Esophagus muscularis mucosa (tissue), 4 donors: Measurements from ENCODE around the gene APP. TPM values are rescaled to one million over a fixed set of nuclear protein-coding genes. Genes with fewer than 3 reads are reported as not detected.

Source experiments
- DNase-seq: peaks from one replicate; pipeline ENCODE4 v3.0.0-alpha.2; 2017; ENCODE audit errors: extremely low spot score
- H3K27ac ChIP-seq, 4 donors: fragments of 200-600 bp; sonication (generic); replicated peaks in 1 of 4; 1 replicate in 3 of 4; 2 replicates in 1 of 4; pipeline ENCODE4 v1.5.1; 2016 to 2019; ENCODE audit warnings: mild to moderate bottlenecking in 1 of 4
- H3K27me3 ChIP-seq, 4 donors: fragments of 200-600 bp; sonication (generic); one replicate each; pipeline versions ENCODE4 v1.5.1 to v1.6.0; 2016 to 2019
- H3K36me3 ChIP-seq, 4 donors: fragments of 200-600 bp; sonication (generic); one replicate each; pipeline ENCODE4 v1.5.1; 2016 to 2019
- H3K4me1 ChIP-seq, 4 donors: fragments of 200-600 bp; sonication (generic); one replicate each; pipeline ENCODE4 v1.5.1; 2016 to 2019
- H3K4me3 ChIP-seq, 4 donors: fragments of 200-600 bp; sonication (generic); 1 replicate in 2 of 4; 2 replicates in 2 of 4; pipeline ENCODE4 v1.5.1; 2016 to 2019; ENCODE audit warnings: mild to moderate bottlenecking in 4 of 4, moderate library complexity in 1 of 4
- H3K9me3 ChIP-seq, 4 donors: fragments of 200-600 bp; sonication (generic); 1 replicate in 3 of 4; 2 replicates in 1 of 4; pipeline ENCODE4 v1.5.1; 2016 to 2019
- EP300 ChIP-seq: sonication (generic); formaldehyde crosslinking; IDR thresholded peaks from one replicate; pipeline ENCODE4 v1.6.1; 2017; ENCODE audit warnings: antibody characterized with exemption
- POLR2A ChIP-seq: fragments of 450-650 bp; IDR thresholded peaks from one replicate; pipeline ENCODE4 v1.6.1; 2017; ENCODE audit warnings: antibody characterized with exemption, moderate library complexity, mild to moderate bottlenecking, low read depth
- POLR2AphosphoS5 ChIP-seq, 2 donors: sonication (generic); formaldehyde crosslinking; IDR thresholded peaks; one replicate each; pipeline ENCODE4 v1.6.1; 2017; ENCODE audit warnings: antibody characterized with exemption in 2 of 2
- WGBS: methylation state at CpG from one replicate; pipeline ENCODE4 v1.1.5; 2018; 5-methylcytosine and 5-hydroxymethylcytosine counted together
- intact Hi-C: fragments of 100-400 bp; cut with DNase I; formaldehyde crosslinking; loops from one replicate; pipeline ENCODE4 v1.15.1; 2023
- total RNA-seq, 4 donors: library from RNA; depleted of rRNA; stranded (reverse); fragments of >200 nt; gene quantifications; one replicate each; pipeline versions ENCODE4 v1.1.0 to v1.2.1, GENCODE V29; 2016
- TF ChIP-seq, protein P1 (sequence below), 3 experiments: fragments of 200-600 bp in 2 of 3; fragments of 450-650 bp in 1 of 3; sonication (generic) in 2 of 3; IDR thresholded peaks; one replicate each; pipeline ENCODE4 v1.5.1; 2017 to 2019; ENCODE audit warnings: antibody characterized with exemption in 3 of 3, mild to moderate bottlenecking in 2 of 3, moderate library complexity in 1 of 3

Gene APP
- total RNA-seq, 4 donors from 2014 or later: 459 to 790 (median 624) TPM

DNA sequence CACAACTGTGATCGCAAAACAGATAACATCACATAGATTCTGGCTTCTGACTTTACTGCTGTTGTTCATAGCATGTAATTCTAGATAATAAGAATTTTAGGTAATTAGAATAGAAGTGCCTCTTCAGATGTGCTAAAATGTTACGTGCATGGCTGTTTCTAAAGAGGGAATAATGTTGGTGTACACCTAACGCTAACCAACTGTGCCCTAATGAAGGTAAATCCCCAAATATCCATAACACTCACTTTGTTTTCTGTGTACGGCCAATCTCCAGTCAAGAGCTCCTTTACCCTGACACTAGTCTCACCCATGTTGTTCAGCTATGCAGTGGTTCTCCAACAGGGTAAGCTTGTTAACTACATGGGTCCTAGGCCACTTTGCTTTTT lies 44.4 kb downstream of the APP start:
- Histone ChIP-seq H3K27ac (peak overlapping the region in 3 of 4 donors; percentile 5 to 70 (median 6)), H3K4me3 (no peak overlapping the region), H3K36me3 (no peaks in the 10 kb centered on the region), H3K9me3 (no peaks in the 10 kb centered on the region), H3K27me3 (no peaks in the 10 kb centered on the region), H3K4me1 (peaks cover 58 to 82% (median 81%) of the 10 kb centered on the region in 4 donors)
- TF ChIP-seq POLR2A (no peak), EP300 (no peak), POLR2AphosphoS5 (IDR thresholded peaks at IDR 0.05) (no peak)
- TF ChIP-seq, protein P1, sequence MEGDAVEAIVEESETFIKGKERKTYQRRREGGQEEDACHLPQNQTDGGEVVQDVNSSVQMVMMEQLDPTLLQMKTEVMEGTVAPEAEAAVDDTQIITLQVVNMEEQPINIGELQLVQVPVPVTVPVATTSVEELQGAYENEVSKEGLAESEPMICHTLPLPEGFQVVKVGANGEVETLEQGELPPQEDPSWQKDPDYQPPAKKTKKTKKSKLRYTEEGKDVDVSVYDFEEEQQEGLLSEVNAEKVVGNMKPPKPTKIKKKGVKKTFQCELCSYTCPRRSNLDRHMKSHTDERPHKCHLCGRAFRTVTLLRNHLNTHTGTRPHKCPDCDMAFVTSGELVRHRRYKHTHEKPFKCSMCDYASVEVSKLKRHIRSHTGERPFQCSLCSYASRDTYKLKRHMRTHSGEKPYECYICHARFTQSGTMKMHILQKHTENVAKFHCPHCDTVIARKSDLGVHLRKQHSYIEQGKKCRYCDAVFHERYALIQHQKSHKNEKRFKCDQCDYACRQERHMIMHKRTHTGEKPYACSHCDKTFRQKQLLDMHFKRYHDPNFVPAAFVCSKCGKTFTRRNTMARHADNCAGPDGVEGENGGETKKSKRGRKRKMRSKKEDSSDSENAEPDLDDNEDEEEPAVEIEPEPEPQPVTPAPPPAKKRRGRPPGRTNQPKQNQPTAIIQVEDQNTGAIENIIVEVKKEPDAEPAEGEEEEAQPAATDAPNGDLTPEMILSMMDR (IDR thresholded peaks at IDR 0.05): no peak
- DNase-seq: no peak
- intact Hi-C loops: no loop called here
- 95% methylated on average over 4 of the region's 4 CpGs for WGBS

DNA sequence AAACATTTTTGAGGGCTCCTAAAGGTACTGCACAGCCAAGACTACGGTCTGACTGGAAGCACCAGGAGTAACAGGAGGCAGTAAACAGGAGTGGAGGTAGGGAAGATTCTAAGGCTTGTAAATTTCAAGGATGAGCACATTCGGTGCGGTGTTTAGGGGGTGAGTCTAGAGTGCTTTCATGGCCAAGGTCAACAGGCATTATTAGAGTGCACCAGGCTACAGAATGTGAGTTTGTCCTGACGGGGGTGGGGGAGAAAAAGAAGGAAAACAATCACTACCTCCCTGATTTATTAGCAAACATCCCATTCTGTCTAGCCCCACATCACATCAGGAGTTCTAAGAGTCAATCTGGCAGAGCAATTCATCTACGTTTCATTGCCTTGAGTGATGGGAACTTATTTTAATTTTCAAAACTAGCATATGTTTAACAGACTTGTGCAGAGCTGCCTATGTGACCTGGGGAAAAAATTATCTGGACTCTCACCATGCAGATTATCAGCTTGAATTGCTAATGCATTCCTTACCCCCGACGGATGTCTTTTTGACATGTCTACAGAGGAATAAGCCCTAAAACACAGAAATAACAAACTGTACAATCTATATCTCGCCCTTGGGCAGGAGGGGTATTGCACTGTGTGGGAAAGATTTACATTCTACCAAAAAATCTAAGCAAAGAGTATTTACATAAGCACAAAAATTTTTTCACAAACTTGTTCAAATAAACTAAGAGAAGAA lies 45.0 kb downstream of the APP start:
- peaks cover 58 to 81% (median 79%) of the 10 kb centered on the region in 4 donors for H3K4me1 ChIP-seq
- no peak for DNase-seq
- intact Hi-C loops: no loop called here

DNA sequence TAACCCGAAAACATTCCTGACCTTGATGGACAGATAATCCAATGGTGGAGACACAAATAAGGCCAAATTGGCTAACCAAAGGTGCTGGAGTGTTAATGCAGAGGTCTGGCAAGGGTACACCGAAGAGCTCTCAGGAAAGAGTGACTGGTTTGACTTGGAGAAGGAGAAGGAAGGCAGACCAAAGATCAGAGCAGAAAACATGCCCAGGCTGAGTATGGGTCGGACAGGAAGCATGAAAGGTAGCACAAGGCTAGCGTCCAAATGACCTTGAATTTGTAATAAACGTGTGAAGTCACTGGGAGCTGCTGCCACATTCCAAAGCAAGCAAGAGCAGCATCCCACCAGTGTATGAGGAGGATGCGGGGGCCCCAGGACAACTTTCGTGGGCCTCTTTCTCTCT lies 45.7 kb downstream of the APP start:
- peak overlapping the region in 3 of 4 donors; percentile 5 to 16 (median 6) for H3K4me3 ChIP-seq
- H3K27me3 ChIP-seq: no peaks in the 10 kb centered on the region
- WGBS: 74% methylated on average over 7 of the region's 7 CpGs
- H3K27ac ChIP-seq: peak overlapping the region; percentile 58 to 70 (median 70)
- no peaks in the 10 kb centered on the region for H3K36me3 ChIP-seq
- DNase-seq: no peak
- no peaks in the 10 kb centered on the region for H3K9me3 ChIP-seq
- intact Hi-C loops: no loop called here
- TF ChIP-seq POLR2A: no peak
- no peak for TF ChIP-seq EP300
- peaks cover 58 to 76% (median 73%) of the 10 kb centered on the region in 4 donors for H3K4me1 ChIP-seq

More for the DNA sequence above, 45.0 kb downstream of the APP start:
- Histone ChIP-seq H3K9me3 (no peaks in the 10 kb centered on the region), H3K36me3 (no peaks in the 10 kb centered on the region), H3K4me3 (no peak overlapping the region), H3K27me3 (no peaks in the 10 kb centered on the region), H3K27ac (peak overlapping the region; percentile 58 to 70 (median 70))
- TF ChIP-seq EP300 (no peak), POLR2A (no peak), POLR2AphosphoS5 (IDR thresholded peaks at IDR 0.05) (no peak)
- TF ChIP-seq, protein P1 (IDR thresholded peaks at IDR 0.05): no peak
- WGBS: 81% methylated on average over 8 of the region's 8 CpGs

DNA sequence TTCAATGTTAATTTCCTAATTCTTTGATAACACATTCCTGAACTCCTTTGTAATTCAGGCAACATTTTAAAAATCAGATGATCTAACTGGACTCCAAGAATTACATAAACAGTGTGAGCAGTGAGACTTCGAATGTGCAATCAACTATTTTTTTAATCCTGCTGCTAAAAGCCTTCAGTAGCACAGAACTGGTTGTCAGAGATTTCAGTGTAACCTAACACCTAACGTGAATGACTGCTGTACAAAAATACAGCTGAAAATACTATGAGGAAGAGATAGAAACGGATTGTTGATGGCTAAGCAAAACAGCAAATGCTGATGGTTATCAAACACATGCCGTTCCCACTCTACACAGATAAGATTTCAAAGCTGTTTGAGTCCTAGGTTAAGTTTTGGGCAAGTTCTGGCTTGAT lies 46.1 kb downstream of the APP start:
- Histone ChIP-seq H3K4me3 (peak overlapping the region in 3 of 4 donors; percentile 5 to 16 (median 6)), H3K36me3 (no peaks in the 10 kb centered on the region), H3K9me3 (no peaks in the 10 kb centered on the region), H3K27me3 (no peaks in the 10 kb centered on the region), H3K27ac (peak overlapping the region; percentile 58 to 70 (median 70)), H3K4me1 (peaks cover 57 to 75% (median 73%) of the 10 kb centered on the region in 4 donors)
- TF ChIP-seq, protein P1 (IDR thresholded peaks at IDR 0.05): no peak
- TF ChIP-seq POLR2AphosphoS5 (IDR thresholded peaks at IDR 0.05) (no peak), EP300 (no peak), POLR2A (no peak)
- WGBS: 36% methylated on average over 4 of the region's 4 CpGs
- intact Hi-C loops: no loop called here
- DNase-seq: no peak

DNA sequence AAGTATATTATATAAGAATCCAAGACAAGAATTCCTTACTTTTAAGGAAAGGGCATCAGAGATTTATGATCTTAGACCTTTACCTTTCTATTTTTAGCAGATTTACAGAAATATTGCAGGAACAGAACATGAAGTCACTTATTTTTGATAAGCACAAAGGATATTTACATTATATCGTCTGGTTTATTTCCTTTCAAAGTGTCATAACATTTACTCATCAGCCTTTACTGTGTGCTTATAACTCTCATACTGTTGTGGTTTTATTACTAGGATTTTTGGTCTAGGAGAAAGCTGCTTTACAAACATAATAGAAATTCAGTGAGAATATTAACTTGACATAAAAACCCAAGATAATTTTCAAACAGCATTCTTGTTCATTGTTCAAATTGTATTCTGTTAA lies 47.6 kb downstream of the APP start:
- Histone ChIP-seq H3K9me3 (no peaks in the 10 kb centered on the region), H3K36me3 (no peaks in the 10 kb centered on the region), H3K4me1 (peaks cover 52 to 70% (median 64%) of the 10 kb centered on the region in 4 donors), H3K4me3 (no peak overlapping the region), H3K27me3 (no peaks in the 10 kb centered on the region), H3K27ac (peak overlapping the region in 3 of 4 donors; percentile 69 to 70 (median 70))
- TF ChIP-seq EP300 (no peak), POLR2A (no peak)
- DNase-seq: no peak
- intact Hi-C loops: no loop called here
- 30% methylated on average over 1 of the region's 1 CpG for WGBS
